HCT116 (cell line): ENCODE data around the gene NFIB. TPM values are rescaled to one million over a fixed set of nuclear protein-coding genes. Genes with fewer than 3 reads are reported as not detected.

Experiments used
- ATAC-seq: fragments of 200-7000 bp; cut with Tn5 transposase; 2 replicates; pipeline ENCODE4 v1.9.1; 2020; ENCODE audit warnings: mild to moderate bottlenecking, moderate library complexity
- BruUV-seq: library from RNA; stranded (reverse); fragments of 400-500 nt; replicated peaks from 2 replicates; lab custom pipeline; 2021; lab: Mats Ljungman, UMichigan
- CTCF ChIA-PET: fragments of 300-600 bp; sonication (Branson Sonifier 250); formaldehyde crosslinking; loops from one replicate; lab custom pipeline; 2021; ENCODE audit warnings: antibody characterized with exemption; lab: Charles Lee
- POLR2A ChIA-PET: fragments of 300-600, 350-600 bp; sonication (Branson Sonifier 250); formaldehyde crosslinking; loops from one replicate; lab custom pipeline; 2021; ENCODE audit warnings: antibody characterized with exemption; lab: Charles Lee
- RAD21 ChIA-PET, 2 experiments: fragments of 300-600 bp; sonication (Branson Sonifier 250); formaldehyde crosslinking; loops; one replicate each; lab custom pipeline; 2023; ENCODE audit warnings: low total read pairs in 2 of 2; ENCODE audit not compliant: uncharacterized antibody in 2 of 2, unreplicated experiment in 2 of 2, low non-redundant PET in 1 of 2; lab: Charles Lee
- DNase-seq: peaks from one replicate; pipeline ENCODE4 v3.0.0-alpha.2; 2010; ENCODE audit warnings: low read depth, low spot score
- H2AFZ ChIP-seq: fragments of 200-600 bp; shearing (Covaris generic), sonication (generic); 2 replicates; pipeline ENCODE4 v1.6.1; 2017; ENCODE audit warnings: low read depth, mixed run types, mixed read lengths, antibody characterized with exemption, low read length; ENCODE audit not compliant: poor library complexity, severe bottlenecking
- H3K27ac ChIP-seq: 2 replicates; pipeline ENCODE4 v1.5.1; 2012; ENCODE audit warnings: low read depth, low read length
- H3K27me3 ChIP-seq: fragments of 200-600 bp; sonication (generic); 2 replicates; pipeline ENCODE4 v1.6.1; 2016; ENCODE audit warnings: mixed run types, low read length, mixed read lengths; ENCODE audit not compliant: insufficient read depth
- H3K36me3 ChIP-seq, 2 experiments: fragments of 200-500 bp in 1 of 2; fragments of 200-600 bp in 1 of 2; sonication (Bioruptor generic) in 1 of 2; sonication (generic) in 1 of 2; 2 replicates each; pipeline versions ENCODE4 v1.5.1 to v1.6.1; 2014 to 2016; ENCODE audit warnings: low read length in 2 of 2, inconsistent platforms in 1 of 2, mixed read lengths in 1 of 2, mixed run types in 1 of 2; ENCODE audit not compliant: insufficient read depth in 2 of 2, control insufficient read depth in 1 of 2
- H3K4me1 ChIP-seq, 2 experiments: fragments of 200-600 bp in 1 of 2; sonication (generic) in 1 of 2; 2 replicates each; pipeline versions ENCODE4 v1.5.1 to v1.6.1; 2012 to 2017; ENCODE audit warnings: low read length in 2 of 2, inconsistent platforms in 1 of 2, mild to moderate bottlenecking in 1 of 2, mixed read lengths in 1 of 2, mixed run types in 1 of 2, moderate library complexity in 1 of 2; ENCODE audit not compliant: insufficient read depth in 2 of 2, control insufficient read depth in 1 of 2
- H3K4me2 ChIP-seq: fragments of 200-600 bp; sonication (generic); 2 replicates; pipeline ENCODE4 v1.6.1; 2017; ENCODE audit warnings: mixed run types, low read length, mixed read lengths
- H3K4me3 ChIP-seq, 2 experiments: fragments of 200-600 bp in 1 of 2; sonication (generic) in 1 of 2; replicated peaks in 1 of 2; 2 replicates each; pipeline ENCODE4 v1.5.1; 2011 to 2016; ENCODE audit warnings: low read length in 2 of 2, control low read depth in 1 of 2, low read depth in 1 of 2, mild to moderate bottlenecking in 1 of 2, mixed read lengths in 1 of 2, mixed run types in 1 of 2
- H3K79me2 ChIP-seq: fragments of 200-600 bp; sonication (generic); 2 replicates; pipeline ENCODE4 v1.6.1; 2017; ENCODE audit warnings: mild to moderate bottlenecking, mixed run types, low read length, moderate library complexity, mixed read lengths; ENCODE audit not compliant: insufficient read depth
- H3K9ac ChIP-seq: fragments of 200-600 bp; sonication (generic); 2 replicates; pipeline ENCODE4 v1.6.1; 2016; ENCODE audit warnings: low read length, mixed read lengths
- H3K9me2 ChIP-seq: fragments of 200-600 bp; sonication (generic), shearing (Covaris generic); 2 replicates; pipeline ENCODE4 v1.6.1; 2017; ENCODE audit warnings: mixed run types, mild to moderate bottlenecking, moderate library complexity; ENCODE audit not compliant: insufficient read depth
- H3K9me3 ChIP-seq, 2 experiments: fragments of 200-500 bp in 1 of 2; fragments of 200-600 bp in 1 of 2; sonication (Bioruptor generic) in 1 of 2; sonication (generic) in 1 of 2; 2 replicates each; pipeline ENCODE4 v1.6.1; 2014 to 2017; ENCODE audit warnings: low read length in 2 of 2, mixed read lengths in 2 of 2, inconsistent platforms in 1 of 2, low read depth in 1 of 2, mild to moderate bottlenecking in 1 of 2, mixed run types in 1 of 2, moderate library complexity in 1 of 2; ENCODE audit not compliant: control insufficient read depth in 1 of 2, insufficient read depth in 1 of 2
- H4K20me1 ChIP-seq: fragments of 200-600 bp; sonication (generic), shearing (Covaris generic); 2 replicates; pipeline ENCODE4 v1.6.1; 2017; ENCODE audit warnings: mixed run types, mild to moderate bottlenecking, moderate library complexity; ENCODE audit not compliant: insufficient read depth
- CBX3 ChIP-seq: IDR thresholded peaks from 2 replicates; pipeline ENCODE4 v1.6.1; 2012; ENCODE audit warnings: low read depth
- CTCF ChIP-seq, 3 experiments: fragments of 200-600 bp in 1 of 3; sonication (generic) in 1 of 3; IDR thresholded peaks in 2 of 3; conservative IDR thresholded peaks in 1 of 3; 2 replicates each; pipeline ENCODE4 v1.5.1; 2012 to 2017; ENCODE audit warnings: low read depth in 2 of 3, low read length in 2 of 3, antibody characterized with exemption in 1 of 3, borderline replicate concordance in 1 of 3, control low read depth in 1 of 3, mild to moderate bottlenecking in 1 of 3, mixed read lengths in 1 of 3, mixed run types in 1 of 3, moderate library complexity in 1 of 3; ENCODE audit not compliant: insufficient read depth in 1 of 3
- ELF1 ChIP-seq: IDR thresholded peaks from 2 replicates; pipeline ENCODE4 v1.6.1; 2012; ENCODE audit warnings: low read depth, borderline replicate concordance
- POLR2A ChIP-seq: IDR thresholded peaks from 2 replicates; pipeline ENCODE4 v1.7.0; 2011; ENCODE audit warnings: borderline replicate concordance; ENCODE audit not compliant: insufficient read depth, insufficient read length; ENCODE audit errors: extremely low read depth
- RAD21 ChIP-seq: IDR thresholded peaks from 2 replicates; pipeline ENCODE4 v1.6.1; 2012; ENCODE audit warnings: low read depth, mild to moderate bottlenecking
- REST ChIP-seq: IDR thresholded peaks from 2 replicates; pipeline ENCODE4 v1.6.1; 2012; ENCODE audit warnings: low read depth
- YY1 ChIP-seq: IDR thresholded peaks from 2 replicates; pipeline ENCODE4 v1.6.1; 2011; ENCODE audit warnings: low read length, low read depth, moderate library complexity, mild to moderate bottlenecking; ENCODE audit not compliant: insufficient replicate concordance; ENCODE audit errors: extremely low read depth
- ZNF274 ChIP-seq: fragments of 200-500 bp; sonication (Bioruptor generic); IDR thresholded peaks from 2 replicates; pipeline ENCODE4 v1.6.1; 2014; ENCODE audit warnings: mild to moderate bottlenecking, low read depth, low read length, inconsistent platforms
- intact Hi-C: fragments of 100-400 bp; cut with micrococcal nuclease; formaldehyde crosslinking; loops from 2 replicates; pipeline ENCODE4 v1.10.0; 2022
- total RNA-seq: library from RNA; stranded (reverse); gene quantifications from one replicate; pipeline ENCODE4 v1.2.1, GENCODE V29; 2021; ENCODE audit not compliant: unreplicated experiment

NFIB gene
- total RNA-seq, 1 experiment from 2014 or later = 6.6 TPM

GRCh38 chr9:14086495-14086894 lies 227.4 kb downstream of the NFIB start:
- DNase-seq (no peak), ATAC-seq (no peak)
- ChIA-PET RAD21 (no interaction called here), POLR2A (no interaction called here), CTCF (no interaction called here)
- Histone ChIP-seq H3K9me3 (no peaks in the 10 kb centered on the region), H3K27ac (no peak overlapping the region), H3K9me2 (no peaks in the 10 kb centered on the region), H3K4me2 (no peak overlapping the region), H3K9ac (no peak overlapping the region), H3K36me3 (no peaks in the 10 kb centered on the region), H2AFZ (no peak overlapping the region), H3K79me2 (no peaks in the 10 kb centered on the region), H3K4me3 (no peak overlapping the region), H4K20me1 (no peaks in the 10 kb centered on the region), H3K27me3 (no peaks in the 10 kb centered on the region), H3K4me1 (no peaks in the 10 kb centered on the region)
- BruUV-seq = no TSS peak
- TF ChIP-seq REST (no peak), RAD21 (no peak), POLR2A (no peak), CBX3 (no peak), ELF1 (no peak), CTCF (IDR thresholded peaks at IDR 0.05 in 2 of 3, conservative IDR thresholded peaks at IDR 0.05 in 1 of 3; ENCODE audit: borderline replicate concordance in 1 of 3, insufficient read depth in 1 of 3, low read depth in 2 of 3, low read length in 2 of 3) (no peak), YY1 (no peak), ZNF274 (no peak)
- intact Hi-C loops = no loop called here
